22Rv1 (cell line): ENCODE data around the gene POLD3.
"Not testable (repeated sequence)": the region's sequence is repeated elsewhere in the genome, so short reads cannot be mapped to it uniquely, and the experiment has no call there.

ENCODE experiments used
- ZFX ChIP-seq: fragments of 450-650 bp; IDR thresholded peaks from 2 replicates; pipeline ENCODE4 v1.6.1; 2017; ENCODE audit warnings: antibody characterized with exemption, borderline replicate concordance
- TF ChIP-seq, protein P1 (sequence below): fragments of 450-650 bp; IDR thresholded peaks from 2 replicates; pipeline ENCODE4 v1.5.1; 2017; ENCODE audit warnings: mild to moderate bottlenecking

DNA sequence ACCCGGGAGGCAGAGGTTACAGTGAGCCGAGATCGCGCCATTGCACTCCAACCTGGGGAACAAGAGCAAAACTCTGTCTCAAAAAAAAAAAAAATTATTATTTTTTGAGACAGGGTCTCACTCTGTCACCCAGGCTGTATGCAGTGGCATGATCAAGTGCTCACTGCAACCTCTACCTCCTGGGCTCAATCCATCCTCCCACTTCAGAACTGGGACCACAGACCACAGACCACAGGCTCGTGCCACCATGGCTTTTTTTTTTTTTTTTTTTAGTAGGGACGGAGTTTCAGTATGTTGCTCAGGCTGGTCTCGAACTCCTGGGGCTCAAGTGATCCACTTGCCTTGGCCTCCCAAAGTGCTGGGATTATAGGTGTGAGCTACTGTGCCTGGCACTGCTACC lies 1.9 kb upstream of the POLD3 start:
- TF ChIP-seq, protein P1, sequence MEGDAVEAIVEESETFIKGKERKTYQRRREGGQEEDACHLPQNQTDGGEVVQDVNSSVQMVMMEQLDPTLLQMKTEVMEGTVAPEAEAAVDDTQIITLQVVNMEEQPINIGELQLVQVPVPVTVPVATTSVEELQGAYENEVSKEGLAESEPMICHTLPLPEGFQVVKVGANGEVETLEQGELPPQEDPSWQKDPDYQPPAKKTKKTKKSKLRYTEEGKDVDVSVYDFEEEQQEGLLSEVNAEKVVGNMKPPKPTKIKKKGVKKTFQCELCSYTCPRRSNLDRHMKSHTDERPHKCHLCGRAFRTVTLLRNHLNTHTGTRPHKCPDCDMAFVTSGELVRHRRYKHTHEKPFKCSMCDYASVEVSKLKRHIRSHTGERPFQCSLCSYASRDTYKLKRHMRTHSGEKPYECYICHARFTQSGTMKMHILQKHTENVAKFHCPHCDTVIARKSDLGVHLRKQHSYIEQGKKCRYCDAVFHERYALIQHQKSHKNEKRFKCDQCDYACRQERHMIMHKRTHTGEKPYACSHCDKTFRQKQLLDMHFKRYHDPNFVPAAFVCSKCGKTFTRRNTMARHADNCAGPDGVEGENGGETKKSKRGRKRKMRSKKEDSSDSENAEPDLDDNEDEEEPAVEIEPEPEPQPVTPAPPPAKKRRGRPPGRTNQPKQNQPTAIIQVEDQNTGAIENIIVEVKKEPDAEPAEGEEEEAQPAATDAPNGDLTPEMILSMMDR = not testable (repeated sequence)
- TF ChIP-seq ZFX = not testable (repeated sequence)
